GM23248 (cell line): ENCODE results near the gene AP1M1. TPM values are rescaled to one million over a fixed set of nuclear protein-coding genes. Genes with fewer than 3 reads are reported as not detected.

ENCODE experiments used
- DNase-seq: peaks from one replicate; pipeline ENCODE4 v3.0.0-alpha.2; 2015
- H2AFZ ChIP-seq: fragments of 200-600 bp; sonication (generic); 2 replicates; pipeline ENCODE4 v1.6.1; 2016; ENCODE audit warnings: antibody characterized with exemption
- H3F3A ChIP-seq: fragments of 200-600 bp; sonication (generic); 2 replicates; pipeline ENCODE4 v1.6.1; 2016; ENCODE audit warnings: mild to moderate bottlenecking, antibody characterized with exemption, mixed run types; ENCODE audit not compliant: insufficient read depth
- H3K27ac ChIP-seq: fragments of 200-600 bp; sonication (generic); 2 replicates; pipeline ENCODE4 v1.5.1; 2016; ENCODE audit warnings: mild to moderate bottlenecking
- H3K27me3 ChIP-seq: fragments of 200-600 bp; sonication (generic); replicated peaks from 2 replicates; pipeline ENCODE4 v1.6.1; 2016; ENCODE audit warnings: mild to moderate bottlenecking; ENCODE audit not compliant: insufficient read depth
- H3K36me3 ChIP-seq: fragments of 200-600 bp; sonication (generic); 2 replicates; pipeline ENCODE4 v1.6.1; 2016; ENCODE audit warnings: low read depth, mild to moderate bottlenecking
- H3K4me1 ChIP-seq: fragments of 200-600 bp; sonication (generic); 2 replicates; pipeline ENCODE4 v1.6.1; 2016; ENCODE audit warnings: mild to moderate bottlenecking; ENCODE audit not compliant: insufficient read depth
- H3K4me2 ChIP-seq: fragments of 200-600 bp; sonication (generic); one replicate; pipeline ENCODE4 v1.6.1; 2016; ENCODE audit warnings: mild to moderate bottlenecking; ENCODE audit not compliant: unreplicated experiment
- H3K4me3 ChIP-seq: fragments of 200-600 bp; sonication (generic); 2 replicates; pipeline ENCODE4 v1.5.1; 2016; ENCODE audit warnings: mild to moderate bottlenecking
- H3K79me2 ChIP-seq: fragments of 200-600 bp; sonication (generic); 2 replicates; pipeline ENCODE4 v1.6.1; 2016; ENCODE audit warnings: mild to moderate bottlenecking; ENCODE audit not compliant: insufficient read depth
- H3K9ac ChIP-seq: fragments of 200-600 bp; sonication (generic); 2 replicates; pipeline ENCODE4 v1.6.1; 2016; ENCODE audit warnings: mild to moderate bottlenecking
- H3K9me2 ChIP-seq: fragments of 200-600 bp; sonication (generic); 2 replicates; pipeline ENCODE4 v1.6.1; 2016; ENCODE audit warnings: mixed run types, mild to moderate bottlenecking, moderate library complexity; ENCODE audit not compliant: insufficient read depth
- H3K9me3 ChIP-seq: fragments of 200-600 bp; sonication (generic); one replicate; pipeline ENCODE4 v1.6.1; 2017; ENCODE audit warnings: low read depth
- H4K20me1 ChIP-seq: fragments of 200-600 bp; sonication (generic); 2 replicates; pipeline ENCODE4 v1.6.0; 2016; ENCODE audit not compliant: insufficient read depth
- EZH2 ChIP-seq: fragments of 200-600 bp; sonication (generic); IDR thresholded peaks from 2 replicates; pipeline ENCODE4 v1.6.1; 2018; ENCODE audit warnings: antibody characterized with exemption, mild to moderate bottlenecking; ENCODE audit not compliant: insufficient read depth, poor library complexity, severe bottlenecking
- EZH2phosphoT487 ChIP-seq: fragments of 200-600 bp; sonication (generic); IDR thresholded peaks from 2 replicates; pipeline ENCODE4 v1.6.1; 2018; ENCODE audit warnings: antibody characterized with exemption, moderate library complexity, mild to moderate bottlenecking, low read depth; ENCODE audit not compliant: insufficient read depth
- WGBS, 2 experiments: methylation state at CpG; one replicate each; pipeline ENCODE4 v1.1.6; 2015 to 2017; ENCODE audit warnings: low lambda C conversion rate in 2 of 2, low coverage in 1 of 2; ENCODE audit errors: missing lambda C conversion rate in 2 of 2; 5-methylcytosine and 5-hydroxymethylcytosine counted together
- in situ Hi-C: fragments of 300-500 bp; cut with MboI; formaldehyde crosslinking; loops from 2 replicates; pipeline ENCODE4 v1.15.0; 2020
- polyA plus RNA-seq: library from polyadenylated mRNA; unstranded; fragments of >200 nt; fragmentation: Nextera tagmentation; extraction: Ambion mirVana; gene quantifications from 2 replicates; pipeline ENCODE4 v1.2.1, GENCODE V29; 2016
- small RNA-seq: library from RNA; depleted of rRNA; stranded (forward); fragments of <200 nt; gene quantifications from one replicate; pipeline ENCODE3, GENCODE V24; 2014; ENCODE audit warnings: low read depth, low replicate concordance
- total RNA-seq: library from RNA; depleted of rRNA; stranded (reverse); fragments of >200 nt; shearing (Covaris generic); gene quantifications from 2 replicates; pipeline ENCODE4 v1.2.3, GENCODE V29; 2014; rRNA removed

Gene AP1M1
- total and polyA plus RNA-seq, 2 experiments from 2014 or later: 90.0 to 96.2 TPM

- Histone ChIP-seq H3K79me2 (no peaks in the 10 kb centered on the region), H3K9me3 (no peaks in the 10 kb centered on the region), H2AFZ (no peak overlapping the region), H3K36me3 (no peaks in the 10 kb centered on the region), H3K4me3 (no peak overlapping the region), H3K27me3 (no peaks in the 10 kb centered on the region), H3K27ac (no peak overlapping the region), H3K9ac (no peak overlapping the region), H4K20me1 (no peaks in the 10 kb centered on the region), H3F3A (peaks cover 22% of the 10 kb centered on the region), H3K9me2 (no peaks in the 10 kb centered on the region), H3K4me1 (peaks cover 15% of the 10 kb centered on the region), H3K4me2 (no peak overlapping the region)
- peak; percentile 27 for DNase-seq
- WGBS, 2 experiments: 60 to 81% methylated on average over 11 to 12 of the region's 12 CpGs
- in situ Hi-C loops: no loop called here
- TF ChIP-seq EZH2 (no peak), EZH2phosphoT487 (no peak)
Measured at GRCh38 chr19:16295057-16295456, 97.3 kb downstream of the AP1M1 start.

Small RNA genes lying within 50 kb of the gene (small RNA-seq; reads per million reads assigned to genes)
- gene RF00017: not detected

Other genes starting within 250 kb of the AP1M1 start
- gene OR10H4, start 248.9 kb upstream of the AP1M1 start, total RNA-seq: not detected in 2 replicates
- gene OR10H4, start 248.9 kb upstream of the AP1M1 start, polyA plus RNA-seq: not detected in 2 replicates
- gene TPM4, start 121.4 kb upstream of the AP1M1 start, total RNA-seq: 1,413 and 1,469 TPM in 2 replicates
- 1,408 and 1,423 TPM in 2 replicates for gene TPM4, start 121.4 kb upstream of the AP1M1 start, polyA plus RNA-seq
- 29.5 and 42.6 TPM in 2 replicates for gene RAB8A, start 86.0 kb upstream of the AP1M1 start, total RNA-seq
- gene RAB8A, start 86.0 kb upstream of the AP1M1 start, polyA plus RNA-seq: 106 and 112 TPM in 2 replicates
- not detected in 2 replicates for gene HSH2D, start 54.2 kb upstream of the AP1M1 start, total RNA-seq
- gene HSH2D, start 54.2 kb upstream of the AP1M1 start, polyA plus RNA-seq: 0.13 TPM in 1 of 2 replicates, not detected in the other
- not detected in 2 replicates for gene CIB3, start 24.4 kb upstream of the AP1M1 start, total RNA-seq
- not detected in 2 replicates for gene CIB3, start 24.4 kb upstream of the AP1M1 start, polyA plus RNA-seq
- 114 and 120 TPM in 2 replicates for gene FAM32A, start 12.5 kb upstream of the AP1M1 start, total RNA-seq
- 122 and 126 TPM in 2 replicates for gene FAM32A, start 12.5 kb upstream of the AP1M1 start, polyA plus RNA-seq
- 3.3 and 11.3 TPM in 2 replicates for gene KLF2, start 126.9 kb downstream of the AP1M1 start, total RNA-seq
- gene KLF2, start 126.9 kb downstream of the AP1M1 start, polyA plus RNA-seq: 7.8 and 10.8 TPM in 2 replicates